Right lobe of liver (tissue), 6 donors: ENCODE data around the gene ELP5. TPM values are rescaled to one million over a fixed set of nuclear protein-coding genes. Genes with fewer than 3 reads are reported as not detected.

Experiments
- ATAC-seq, 4 donors: fragments of 200-7000 bp; cut with Tn5 transposase; one replicate each; pipeline ENCODE4 v1.9.1; 2020; ENCODE audit warnings: mild to moderate bottlenecking in 4 of 4, moderate library complexity in 4 of 4
- DNase-seq, 3 donors: peaks; one replicate each; pipeline ENCODE4 v3.0.0-alpha.2; 2020
- H3K27ac ChIP-seq, 3 donors: fragments of 200-600 bp; one replicate each; pipeline ENCODE4 v1.8.0; 2022
- H3K27me3 ChIP-seq, 2 donors: fragments of 200-600 bp; one replicate each; pipeline ENCODE4 v1.8.0; 2022
- H3K36me3 ChIP-seq, 4 donors: fragments of 200-600 bp; sonication (generic) in 1 of 4; one replicate each; pipeline versions ENCODE4 v1.5.1 to v1.8.0; 2017 to 2022; ENCODE audit warnings: control low read depth in 1 of 4
- H3K4me1 ChIP-seq, 4 donors: fragments of 200-600 bp; sonication (generic) in 1 of 4; one replicate each; pipeline versions ENCODE4 v1.5.1 to v1.8.0; 2017 to 2022; ENCODE audit warnings: control low read depth in 1 of 4
- H3K4me3 ChIP-seq, 3 donors: fragments of 200-600 bp; one replicate each; pipeline ENCODE4 v1.8.0; 2022
- H3K9me3 ChIP-seq, 4 donors: fragments of 200-600 bp; sonication (generic) in 1 of 4; one replicate each; pipeline versions ENCODE4 v1.5.1 to v1.8.0; 2017 to 2022; ENCODE audit warnings: control low read depth in 1 of 4
- POLR2A ChIP-seq: fragments of 450-650 bp; IDR thresholded peaks from one replicate; pipeline ENCODE4 v1.6.1; 2017; ENCODE audit warnings: antibody characterized with exemption, mild to moderate bottlenecking
- WGBS: methylation state at CpG from one replicate; pipeline ENCODE4 v1.1.6; 2018; ENCODE audit warnings: low coverage, low lambda C conversion rate; ENCODE audit not compliant: insufficient coverage; ENCODE audit errors: missing lambda C conversion rate; 5-methylcytosine and 5-hydroxymethylcytosine counted together
- intact Hi-C, 2 donors: fragments of 100-400 bp; cut with DNase I; formaldehyde crosslinking; loops; one replicate each; pipeline versions ENCODE4 v1.11.2 to v1.14.1; 2022
- total RNA-seq, 6 experiments: library from RNA; depleted of rRNA in 2 of 6; stranded (reverse); fragments of >200 nt in 2 of 6; fragmentation: NEBNext Ultra II Directional in 3 of 6; extraction: Animal tissue kit (Norgen Biotek cat#: 25700) in 3 of 6; gene quantifications; one replicate each; pipeline versions ENCODE4 v1.1.0 to v1.2.4, GENCODE V29; 2016 to 2023
- TF ChIP-seq, protein P1 (sequence below), 4 donors: fragments of 200-600 bp in 3 of 4; fragments of 450-650 bp in 1 of 4; IDR thresholded peaks; one replicate each; pipeline versions ENCODE4 v1.5.1 to v1.8.0; 2016 to 2022; ENCODE audit warnings: antibody characterized with exemption in 4 of 4, mild to moderate bottlenecking in 2 of 4
- donor health status: DM: no; HTN: yes; CAD: no.
- donor health status: DM: no; HTN: no; CAD: no.
- donor health status: DM: no; HTN: no; CAD: no.
- donor health status: DM: no; HTN: yes; CAD: no.
- donor health status: DM: no; HTN: yes; CAD: no.

The ELP5 gene
- total RNA-seq, 6 experiments from 2014 or later: 14.2 to 29.6 (median 22.9) TPM

DNA sequence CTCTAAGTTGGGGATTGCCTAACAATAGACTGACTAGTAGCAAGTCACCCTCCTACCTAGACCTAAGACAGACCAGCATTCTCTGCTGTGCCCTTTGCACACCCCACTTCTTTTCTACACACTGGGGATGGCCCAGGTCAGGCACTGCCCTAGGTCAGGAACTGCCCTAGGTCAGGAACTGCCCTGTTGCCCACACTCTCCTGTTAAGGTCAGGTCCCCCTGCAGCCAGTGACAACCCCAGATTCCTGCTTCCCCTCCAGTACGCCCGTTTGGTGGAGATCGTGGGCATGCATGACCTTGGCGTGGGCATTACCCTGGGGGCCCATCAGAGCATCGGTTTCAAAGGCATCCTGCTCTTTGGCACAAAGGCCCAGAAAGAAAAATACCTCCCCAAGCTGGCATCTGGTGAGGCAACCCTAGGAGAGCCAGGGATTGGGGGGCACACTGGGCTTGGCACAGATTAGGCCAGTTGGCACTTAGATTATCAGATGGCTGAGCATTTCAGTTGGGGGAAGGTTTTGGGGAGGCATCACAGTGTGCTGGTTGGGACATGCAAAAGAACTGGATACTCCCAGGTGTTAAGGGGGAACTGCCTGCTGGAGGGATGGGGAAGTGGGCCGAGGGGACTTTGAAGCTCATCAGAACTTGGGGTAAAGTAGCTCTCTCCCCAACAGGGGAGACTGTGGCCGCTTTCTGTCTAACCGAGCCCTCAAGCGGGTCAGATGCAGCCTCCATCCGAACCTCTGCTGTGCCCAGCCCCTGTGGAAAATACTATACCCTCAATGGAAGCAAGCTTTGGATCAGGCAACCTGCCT is 30.5 kb upstream of the ELP5 start:
- intact Hi-C loops: no loop called here
- WGBS: 33% methylated on average over 4 of the region's 10 CpGs
- H3K27me3 ChIP-seq: no peaks in the 10 kb centered on the region
- peak overlapping the region; percentile 94 to 100 (median 96) for H3K27ac ChIP-seq
- peak overlapping the region; percentile 76 to 99 (median 85) for H3K4me3 ChIP-seq
- H3K36me3 ChIP-seq: peaks cover 0 to 45% (median 25%) of the 10 kb centered on the region in 4 donors
- TF ChIP-seq, protein P1, sequence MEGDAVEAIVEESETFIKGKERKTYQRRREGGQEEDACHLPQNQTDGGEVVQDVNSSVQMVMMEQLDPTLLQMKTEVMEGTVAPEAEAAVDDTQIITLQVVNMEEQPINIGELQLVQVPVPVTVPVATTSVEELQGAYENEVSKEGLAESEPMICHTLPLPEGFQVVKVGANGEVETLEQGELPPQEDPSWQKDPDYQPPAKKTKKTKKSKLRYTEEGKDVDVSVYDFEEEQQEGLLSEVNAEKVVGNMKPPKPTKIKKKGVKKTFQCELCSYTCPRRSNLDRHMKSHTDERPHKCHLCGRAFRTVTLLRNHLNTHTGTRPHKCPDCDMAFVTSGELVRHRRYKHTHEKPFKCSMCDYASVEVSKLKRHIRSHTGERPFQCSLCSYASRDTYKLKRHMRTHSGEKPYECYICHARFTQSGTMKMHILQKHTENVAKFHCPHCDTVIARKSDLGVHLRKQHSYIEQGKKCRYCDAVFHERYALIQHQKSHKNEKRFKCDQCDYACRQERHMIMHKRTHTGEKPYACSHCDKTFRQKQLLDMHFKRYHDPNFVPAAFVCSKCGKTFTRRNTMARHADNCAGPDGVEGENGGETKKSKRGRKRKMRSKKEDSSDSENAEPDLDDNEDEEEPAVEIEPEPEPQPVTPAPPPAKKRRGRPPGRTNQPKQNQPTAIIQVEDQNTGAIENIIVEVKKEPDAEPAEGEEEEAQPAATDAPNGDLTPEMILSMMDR (IDR thresholded peaks at IDR 0.05): no peak
- TF ChIP-seq POLR2A: no peak
- DNase-seq (peak in 1 of 3 donors; percentile 17), ATAC-seq (peak in 1 of 4 donors; percentile 7)
- H3K9me3 ChIP-seq: no peaks in the 10 kb centered on the region
- peaks cover 0 to 39% (median 10%) of the 10 kb centered on the region in 4 donors for H3K4me1 ChIP-seq

DNA sequence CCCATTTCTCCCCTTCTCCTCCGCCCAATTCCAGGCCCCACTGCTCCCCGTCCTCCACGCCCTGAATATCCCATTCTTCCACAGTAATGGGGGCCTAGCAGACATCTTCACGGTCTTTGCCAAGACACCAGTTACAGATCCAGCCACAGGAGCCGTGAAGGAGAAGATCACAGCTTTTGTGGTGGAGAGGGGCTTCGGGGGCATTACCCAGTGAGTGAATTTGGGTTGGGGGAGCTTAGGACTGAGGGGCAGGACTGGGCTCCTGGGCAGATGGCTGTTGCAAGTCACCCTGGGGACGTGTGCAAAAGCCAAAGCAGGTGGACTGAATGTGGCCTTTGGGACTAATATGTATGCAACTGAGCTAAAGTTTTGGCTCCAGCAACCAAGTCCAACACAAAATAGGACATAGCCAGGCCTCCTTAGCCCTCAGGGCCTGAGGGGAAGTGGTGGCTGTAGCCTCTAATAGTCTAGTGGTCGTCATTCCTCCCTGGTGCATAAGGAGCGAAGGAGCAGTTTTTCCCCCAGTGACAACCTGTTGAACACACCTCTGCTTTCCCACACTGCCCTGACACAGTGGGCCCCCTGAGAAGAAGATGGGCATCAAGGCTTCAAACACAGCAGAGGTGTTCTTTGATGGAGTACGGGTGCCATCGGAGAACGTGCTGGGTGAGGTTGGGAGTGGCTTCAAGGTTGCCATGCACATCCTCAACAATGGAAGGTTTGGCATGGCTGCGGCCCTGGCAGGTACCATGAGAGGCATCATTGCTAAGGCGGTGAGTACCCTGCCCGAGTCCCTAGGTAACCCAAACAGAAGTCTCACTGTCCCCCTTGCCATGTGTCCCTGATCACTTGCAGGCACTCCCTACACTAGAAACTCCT is 29.7 kb upstream of the ELP5 start:
- intact Hi-C loops: no loop called here
- peaks cover 0 to 39% (median 10%) of the 10 kb centered on the region in 4 donors for H3K4me1 ChIP-seq
- no peak overlapping the region for H3K4me3 ChIP-seq
- ATAC-seq (no peak), DNase-seq (peak in 1 of 3 donors; percentile 17)
- H3K36me3 ChIP-seq: peaks cover 0 to 52% (median 29%) of the 10 kb centered on the region in 4 donors
- WGBS: 72% methylated on average over 7 of the region's 15 CpGs
- no peak overlapping the region for H3K27ac ChIP-seq
- no peaks in the 10 kb centered on the region for H3K27me3 ChIP-seq
- TF ChIP-seq, protein P1 (IDR thresholded peaks at IDR 0.05): no peak
- no peak for TF ChIP-seq POLR2A
- H3K9me3 ChIP-seq: no peaks in the 10 kb centered on the region

DNA sequence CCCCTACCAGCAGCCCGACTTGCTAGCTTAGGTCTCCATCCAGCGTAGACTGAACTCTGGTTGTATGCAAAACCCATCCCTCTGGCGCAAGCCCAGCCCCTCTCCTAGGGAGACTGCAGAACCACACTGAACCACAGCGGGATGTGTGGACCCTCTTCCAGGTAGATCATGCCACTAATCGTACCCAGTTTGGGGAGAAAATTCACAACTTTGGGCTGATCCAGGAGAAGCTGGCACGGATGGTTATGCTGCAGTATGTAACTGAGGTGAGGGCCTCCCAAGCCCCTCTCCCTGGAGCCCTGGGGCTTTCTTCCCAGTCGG is 29.1 kb upstream of the ELP5 start:
- TF ChIP-seq, protein P1 (IDR thresholded peaks at IDR 0.05): no peak
- TF ChIP-seq POLR2A: peak; percentile 9
- 83% methylated on average over 1 of the region's 7 CpGs for WGBS
- Histone ChIP-seq H3K4me3 (no peak overlapping the region), H3K9me3 (no peaks in the 10 kb centered on the region), H3K4me1 (peaks cover 0 to 40% (median 10%) of the 10 kb centered on the region in 4 donors), H3K27me3 (no peaks in the 10 kb centered on the region), H3K36me3 (peaks cover 0 to 52% (median 30%) of the 10 kb centered on the region in 4 donors), H3K27ac (no peak overlapping the region)
- no peak for ATAC-seq
- DNase-seq: peak in 1 of 3 donors; percentile 28
- intact Hi-C loops: no loop called here

DNA sequence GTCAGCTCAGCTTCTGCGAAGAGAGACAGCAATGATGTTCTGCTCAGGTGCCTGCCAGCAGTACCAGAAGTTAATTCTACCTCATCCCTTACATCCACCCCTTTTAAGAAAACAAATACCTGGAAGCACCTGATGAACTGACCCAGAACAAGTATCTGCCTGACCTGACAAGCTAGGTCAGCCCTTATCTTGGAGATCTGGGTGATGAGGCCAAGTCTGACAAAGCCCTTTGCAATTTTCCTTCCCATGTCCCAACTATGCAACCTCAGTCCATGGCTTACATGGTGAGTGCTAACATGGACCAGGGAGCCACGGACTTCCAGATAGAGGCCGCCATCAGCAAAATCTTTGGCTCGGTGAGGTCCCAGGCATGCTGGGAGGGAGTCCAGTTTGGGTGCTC is 28.6 kb upstream of the ELP5 start:
- intact Hi-C loops: no loop called here
- H3K9me3 ChIP-seq: no peaks in the 10 kb centered on the region
- DNase-seq (no peak), ATAC-seq (no peak)
- H3K27me3 ChIP-seq: no peaks in the 10 kb centered on the region
- WGBS: 43% methylated on average over 3 of the region's 4 CpGs
- TF ChIP-seq, protein P1 (IDR thresholded peaks at IDR 0.05): no peak
- TF ChIP-seq POLR2A: no peak
- H3K4me1 ChIP-seq: peaks cover 0 to 44% (median 10%) of the 10 kb centered on the region in 4 donors
- H3K27ac ChIP-seq: no peak overlapping the region
- H3K36me3 ChIP-seq: peaks cover 0 to 52% (median 30%) of the 10 kb centered on the region in 4 donors
- no peak overlapping the region for H3K4me3 ChIP-seq
